Bronchial epithelial cell (primary cell): ENCODE results near the gene CCR2. TPM values are rescaled to one million over a fixed set of nuclear protein-coding genes. Genes with fewer than 3 reads are reported as not detected.
"Not testable (repeated sequence)": the region's sequence is repeated elsewhere in the genome, so short reads cannot be mapped to it uniquely, and the experiment has no call there.

Source experiments
- DNase-seq: peaks from one replicate; pipeline ENCODE4 v3.0.0-alpha.2; 2010; ENCODE audit warnings: low read depth
- FAIRE-seq: peaks from 2 replicates; lab custom pipeline; 2011; peaks lifted over from hg19 to GRCh38; lab: Jason Lieb, UNC
- H3K27me3 ChIP-seq: 2 replicates; pipeline ENCODE4 v1.5.1; 2011; ENCODE audit warnings: low read length; ENCODE audit not compliant: control insufficient read depth, insufficient read depth
- H3K36me3 ChIP-seq: 2 replicates; pipeline ENCODE4 v1.5.1; 2011; ENCODE audit warnings: low read length; ENCODE audit not compliant: control insufficient read depth, insufficient read depth
- H3K4me3 ChIP-seq: 2 replicates; pipeline ENCODE4 v1.5.1; 2011; ENCODE audit warnings: mild to moderate bottlenecking, low read depth, low read length, control low read depth
- CTCF ChIP-seq: IDR thresholded peaks from 2 replicates; pipeline ENCODE4 v1.5.1; 2011; ENCODE audit warnings: mild to moderate bottlenecking, moderate library complexity, low read length, control low read depth, inconsistent platforms; ENCODE audit not compliant: insufficient read depth, severe bottlenecking
- total RNA-seq: library from RNA; depleted of rRNA; stranded (reverse); fragments of >200 nt; gene quantifications from 2 replicates; pipeline ENCODE4 v1.2.1, GENCODE V29; 2014

Gene CCR2
- total RNA-seq, 1 donor from 2014 or later, result not detected

- TF ChIP-seq CTCF, result no peak
- Histone ChIP-seq H3K36me3 (no peaks in the 10 kb centered on the region), H3K4me3 (no peak overlapping the region), H3K27me3 (no peaks in the 10 kb centered on the region)
- FAIRE-seq, result no peak
- DNase-seq, result no peak
These were observed 47.7 kb downstream of the CCR2 start for GRCh38 chr3:46401579-46401978.

GRCh38 chr3:46402902-46403301, 49.0 kb downstream of the CCR2 start:
- H3K36me3 ChIP-seq, FAIRE-seq, DNase-seq, H3K4me3 ChIP-seq, H3K27me3 ChIP-seq: not testable (repeated sequence)

- TF ChIP-seq CTCF, result no peak
- no peaks in the 10 kb centered on the region for H3K27me3 ChIP-seq
- no peaks in the 10 kb centered on the region for H3K36me3 ChIP-seq
- DNase-seq, result peak; percentile 60
- no peak for FAIRE-seq
- H3K4me3 ChIP-seq, result no peak overlapping the region
These were observed 51.5 kb downstream of the CCR2 start for GRCh38 chr3:46405301-46406019.

GRCh38 chr3:46406443-46406787, 52.5 kb downstream of the CCR2 start:
- DNase-seq, result no peak
- no peak for FAIRE-seq
- H3K27me3 ChIP-seq, result no peaks in the 10 kb centered on the region
- H3K36me3 ChIP-seq, result no peaks in the 10 kb centered on the region
- no peak overlapping the region for H3K4me3 ChIP-seq
- TF ChIP-seq CTCF, result no peak

GRCh38 chr3:46406788-46407611, 53.1 kb downstream of the CCR2 start, which contains the start of the genes CCR5AS and CCRL2:
CCR5AS (minus strand) TSS chr3:46407066.
CCRL2 (plus strand) TSS chr3:46407259; CDS start chr3:46408080, 821 bp downstream.
- no peak for TF ChIP-seq CTCF
- FAIRE-seq, result no peak
- no peaks in the 10 kb centered on the region for H3K27me3 ChIP-seq
- no peaks in the 10 kb centered on the region for H3K36me3 ChIP-seq
- DNase-seq, result peak; percentile 52
- H3K4me3 ChIP-seq, result no peak within 1 kb of the TSS

GRCh38 chr3:46407970-46408369, 54.1 kb downstream of the CCR2 start:
- Histone ChIP-seq H3K4me3 (no peak overlapping the region), H3K27me3 (no peaks in the 10 kb centered on the region), H3K36me3 (no peaks in the 10 kb centered on the region)
- DNase-seq, result no peak
- TF ChIP-seq CTCF, result no peak
- no peak for FAIRE-seq
